GM12878 (cell line): ENCODE results near the gene OGFOD3.
"Not testable (repeated sequence)": the region's sequence is repeated elsewhere in the genome, so short reads cannot be mapped to it uniquely, and the experiment has no call there.

Experiments used
- CTCF ChIP-seq, 3 experiments: IDR thresholded peaks in 2 of 3; conservative IDR thresholded peaks in 1 of 3; 2 replicates each; pipeline ENCODE4 v1.5.1; 2011; ENCODE audit warnings: low read depth in 3 of 3, low read length in 3 of 3, mild to moderate bottlenecking in 3 of 3, control low read depth in 2 of 3, moderate library complexity in 2 of 3, inconsistent platforms in 1 of 3, mixed read lengths in 1 of 3; ENCODE audit not compliant: control insufficient read depth in 2 of 3, insufficient read depth in 1 of 3; ENCODE audit errors: extremely low read depth in 1 of 3
- EP300 ChIP-seq, 2 experiments: fragments of 150-350 bp in 1 of 2; IDR thresholded peaks; 2 replicates each; pipeline ENCODE4 v1.6.1; 2011 to 2012; ENCODE audit warnings: low read depth in 2 of 2, low read length in 2 of 2, borderline replicate concordance in 1 of 2, improper control_type of control experiment in 1 of 2, inconsistent platforms in 1 of 2; ENCODE audit not compliant: control insufficient read depth in 1 of 2
- EZH2 ChIP-seq: IDR thresholded peaks from 2 replicates; pipeline ENCODE4 v1.6.1; 2012; ENCODE audit warnings: low read depth, mild to moderate bottlenecking, control low read depth, inconsistent platforms, low read length, borderline replicate concordance; ENCODE audit not compliant: control insufficient read depth
- NFYB ChIP-seq: IDR thresholded peaks from 2 replicates; pipeline ENCODE4 v1.6.1; 2011; ENCODE audit warnings: low read depth, mild to moderate bottlenecking, low read length, improper control_type of control experiment, moderate library complexity; ENCODE audit not compliant: insufficient read depth
- POLR2A ChIP-seq: IDR thresholded peaks from 2 replicates; pipeline ENCODE4 v1.6.1; 2011; ENCODE audit warnings: low read depth, mild to moderate bottlenecking, low read length
- REST ChIP-seq: IDR thresholded peaks from 2 replicates; pipeline ENCODE4 v1.6.1; 2012; ENCODE audit warnings: mild to moderate bottlenecking, low read depth, low read length
- RFX5 ChIP-seq: IDR thresholded peaks from 2 replicates; pipeline ENCODE4 v1.6.1; 2011; ENCODE audit warnings: low read depth, low read length, improper control_type of control experiment
- TF ChIP-seq, protein P1 (sequence below): fragments of 450-650 bp; IDR thresholded peaks from 2 replicates; pipeline ENCODE4 v1.6.1; 2014; ENCODE audit warnings: mild to moderate bottlenecking

DNA sequence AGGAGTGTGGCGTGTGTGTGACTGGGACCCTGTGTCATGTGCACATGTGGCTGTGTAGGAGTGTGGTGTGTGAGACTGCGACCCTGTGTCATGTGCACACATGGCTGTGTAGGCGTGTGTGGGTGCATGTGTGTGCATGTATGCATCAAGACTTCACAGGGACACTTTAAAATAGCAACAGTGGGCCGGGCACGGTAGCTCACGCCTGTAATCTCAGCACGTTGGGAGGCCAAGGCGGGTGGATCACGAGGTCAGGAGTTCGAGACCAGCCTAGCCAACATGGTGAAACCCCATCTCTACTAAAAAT is 36.7 kb downstream of the OGFOD3 start:
- TF ChIP-seq EP300 (IDR thresholded peaks at IDR 0.05; ENCODE audit: borderline replicate concordance in 1 of 2, control insufficient read depth in 1 of 2, low read depth in 2 of 2, low read length in 2 of 2); POLR2A; NFYB; EZH2; REST; RFX5; CTCF (IDR thresholded peaks at IDR 0.05 in 2 of 3, conservative IDR thresholded peaks at IDR 0.05 in 1 of 3; ENCODE audit: control insufficient read depth in 2 of 3, extremely low read depth in 1 of 3, insufficient read depth in 1 of 3, low read depth in 3 of 3, low read length in 3 of 3): not testable (repeated sequence)
- TF ChIP-seq, protein P1, sequence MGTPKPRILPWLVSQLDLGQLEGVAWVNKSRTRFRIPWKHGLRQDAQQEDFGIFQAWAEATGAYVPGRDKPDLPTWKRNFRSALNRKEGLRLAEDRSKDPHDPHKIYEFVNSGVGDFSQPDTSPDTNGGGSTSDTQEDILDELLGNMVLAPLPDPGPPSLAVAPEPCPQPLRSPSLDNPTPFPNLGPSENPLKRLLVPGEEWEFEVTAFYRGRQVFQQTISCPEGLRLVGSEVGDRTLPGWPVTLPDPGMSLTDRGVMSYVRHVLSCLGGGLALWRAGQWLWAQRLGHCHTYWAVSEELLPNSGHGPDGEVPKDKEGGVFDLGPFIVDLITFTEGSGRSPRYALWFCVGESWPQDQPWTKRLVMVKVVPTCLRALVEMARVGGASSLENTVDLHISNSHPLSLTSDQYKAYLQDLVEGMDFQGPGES: not testable (repeated sequence)
